ENCODE measurements around the gene SLC32A1.
A peak's percentile ranks its signal among the peaks of the same experiment; 100 is the strongest.

Gene SLC32A1

DNA sequence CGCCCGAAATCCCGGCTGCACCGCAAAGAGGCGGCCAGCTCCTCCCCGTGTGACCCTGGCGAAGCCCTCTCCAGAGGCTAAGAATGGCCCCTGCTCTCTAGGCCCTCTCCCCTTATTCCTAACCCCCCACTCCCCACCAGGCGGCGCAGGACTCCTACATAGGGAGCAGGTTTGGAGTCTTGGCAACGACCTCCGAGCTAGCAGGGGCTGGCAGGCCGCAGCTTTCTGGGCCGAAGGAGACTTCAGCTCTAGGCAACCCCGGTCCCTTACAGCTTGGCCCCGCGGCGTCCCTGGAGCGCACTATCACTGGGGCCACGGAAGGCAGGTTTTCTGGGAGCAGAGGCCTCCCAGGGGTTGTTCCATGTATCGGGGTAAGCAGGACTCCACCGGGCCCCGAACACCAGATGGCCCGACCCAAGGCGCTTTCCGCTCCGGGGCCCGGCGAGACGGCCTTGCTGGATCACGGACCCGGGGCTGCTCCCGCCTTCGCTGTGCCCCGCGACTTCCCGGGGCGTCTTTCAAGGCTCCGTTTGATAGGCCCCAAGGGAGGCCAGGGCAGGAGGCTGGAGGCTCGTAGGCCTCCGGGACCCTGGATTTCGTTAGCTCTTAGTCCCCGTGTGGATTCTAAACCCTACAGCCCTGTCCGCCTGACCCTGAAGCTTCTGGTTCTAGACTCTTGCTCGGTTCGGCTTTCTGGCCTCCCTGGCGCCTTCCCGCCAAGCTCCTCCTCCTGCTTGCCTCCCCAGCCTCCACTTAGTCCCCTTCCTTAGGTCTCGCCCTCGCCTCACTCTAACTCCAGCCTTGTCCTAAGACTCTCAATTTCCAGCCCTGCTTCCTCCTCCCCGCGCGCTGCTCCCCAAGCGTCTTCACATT lies 1.9 kb downstream of the SLC32A1 start:
- DNase-seq (ENCODE audit: low spot score): no peak

DNA sequence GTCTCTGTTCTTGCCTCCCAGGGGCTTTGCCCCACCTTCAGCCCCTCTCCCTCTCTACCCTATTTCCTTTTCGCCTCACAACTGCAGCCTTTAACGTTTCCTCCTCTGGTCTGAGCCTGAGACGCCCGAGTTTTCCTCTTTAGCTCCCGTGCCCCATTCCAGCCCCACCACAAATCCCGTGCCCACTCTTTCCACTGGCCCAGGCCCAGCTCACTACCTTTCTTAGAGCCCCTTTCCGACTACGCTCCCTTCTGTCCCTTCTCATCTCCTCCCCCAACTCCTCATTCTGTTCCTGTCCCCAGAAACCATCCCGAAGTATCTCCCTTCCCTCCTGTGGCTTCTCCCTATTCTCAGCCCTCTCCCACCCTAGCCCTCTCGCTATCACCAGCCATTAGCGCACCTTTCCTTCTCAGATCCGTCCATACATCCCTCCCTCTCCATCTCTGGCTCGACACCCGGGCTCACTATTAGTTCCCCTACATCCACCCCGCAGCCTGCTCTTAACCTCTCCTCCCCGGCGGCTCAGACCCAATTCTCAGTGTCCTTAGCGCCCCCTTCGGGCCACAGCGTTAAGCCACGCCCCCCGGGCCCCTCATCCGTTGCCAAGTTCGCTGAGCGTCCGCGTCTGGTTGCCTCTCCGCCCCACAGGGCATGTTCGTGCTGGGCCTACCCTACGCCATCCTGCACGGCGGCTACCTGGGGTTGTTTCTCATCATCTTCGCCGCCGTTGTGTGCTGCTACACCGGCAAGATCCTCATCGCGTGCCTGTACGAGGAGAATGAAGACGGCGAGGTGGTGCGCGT lies 2.7 kb downstream of the SLC32A1 start:
- no peak for DNase-seq (ENCODE audit: low spot score)

DNA sequence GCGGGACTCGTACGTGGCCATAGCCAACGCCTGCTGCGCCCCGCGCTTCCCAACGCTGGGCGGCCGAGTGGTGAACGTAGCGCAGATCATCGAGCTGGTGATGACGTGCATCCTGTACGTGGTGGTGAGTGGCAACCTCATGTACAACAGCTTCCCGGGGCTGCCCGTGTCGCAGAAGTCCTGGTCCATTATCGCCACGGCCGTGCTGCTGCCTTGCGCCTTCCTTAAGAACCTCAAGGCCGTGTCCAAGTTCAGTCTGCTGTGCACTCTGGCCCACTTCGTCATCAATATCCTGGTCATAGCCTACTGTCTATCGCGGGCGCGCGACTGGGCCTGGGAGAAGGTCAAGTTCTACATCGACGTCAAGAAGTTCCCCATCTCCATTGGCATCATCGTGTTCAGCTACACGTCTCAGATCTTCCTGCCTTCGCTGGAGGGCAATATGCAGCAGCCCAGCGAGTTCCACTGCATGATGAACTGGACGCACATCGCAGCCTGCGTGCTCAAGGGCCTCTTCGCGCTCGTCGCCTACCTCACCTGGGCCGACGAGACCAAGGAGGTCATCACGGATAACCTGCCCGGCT lies 3.4 kb downstream of the SLC32A1 start:
- no peak for DNase-seq (ENCODE audit: low spot score)

DNA sequence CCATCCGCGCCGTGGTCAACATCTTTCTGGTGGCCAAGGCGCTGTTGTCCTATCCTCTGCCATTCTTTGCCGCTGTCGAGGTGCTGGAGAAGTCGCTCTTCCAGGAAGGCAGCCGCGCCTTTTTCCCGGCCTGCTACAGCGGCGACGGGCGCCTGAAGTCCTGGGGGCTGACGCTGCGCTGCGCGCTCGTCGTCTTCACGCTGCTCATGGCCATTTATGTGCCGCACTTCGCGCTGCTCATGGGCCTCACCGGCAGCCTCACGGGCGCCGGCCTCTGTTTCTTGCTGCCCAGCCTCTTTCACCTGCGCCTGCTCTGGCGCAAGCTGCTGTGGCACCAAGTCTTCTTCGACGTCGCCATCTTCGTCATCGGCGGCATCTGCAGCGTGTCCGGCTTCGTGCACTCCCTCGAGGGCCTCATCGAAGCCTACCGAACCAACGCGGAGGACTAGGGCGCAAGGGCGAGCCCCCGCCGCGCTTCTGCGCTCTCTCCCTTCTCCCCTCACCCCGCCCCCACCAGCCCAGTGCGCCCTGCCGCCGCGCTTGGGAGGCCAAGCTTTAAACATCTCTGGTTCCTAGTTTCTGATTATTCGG lies 4.0 kb downstream of the SLC32A1 start:
- no peak for DNase-seq (ENCODE audit: low spot score)

DNA sequence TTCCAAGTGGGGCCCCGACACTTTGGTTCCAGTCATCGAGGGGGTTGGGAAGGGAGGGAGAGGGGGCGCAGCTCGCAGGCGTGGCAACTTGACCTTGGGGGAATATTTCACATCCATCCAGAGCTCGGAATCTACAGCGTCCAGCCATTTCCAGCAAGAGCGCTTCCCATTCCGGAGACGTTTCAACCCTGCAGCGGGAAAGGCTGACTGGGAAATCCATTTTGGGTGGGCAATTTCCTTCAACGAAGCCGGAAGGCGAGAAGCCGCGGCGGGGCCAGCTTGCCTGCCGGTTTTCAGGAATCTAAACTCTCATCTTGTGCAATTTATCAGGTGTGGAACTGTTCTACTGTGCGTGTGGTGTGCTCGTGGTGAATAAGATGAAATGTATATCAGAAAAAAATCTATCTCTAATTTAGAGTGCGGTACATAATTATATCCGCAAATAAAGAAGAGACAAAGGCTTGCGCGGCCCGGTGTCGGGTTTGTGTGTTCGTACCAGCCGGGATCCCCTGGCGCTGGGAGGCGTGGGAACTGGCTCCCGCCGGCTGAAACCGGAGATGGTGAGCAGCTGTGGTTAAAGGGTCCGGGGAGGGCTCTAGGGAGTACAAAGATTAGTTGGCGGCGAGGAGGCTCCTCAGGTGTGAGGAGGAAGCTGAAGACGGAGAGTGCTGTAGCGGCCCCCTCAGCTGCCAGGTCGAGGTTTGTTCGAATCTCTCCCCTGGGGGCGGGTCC lies 4.8 kb downstream of the SLC32A1 start:
- DNase-seq (ENCODE audit: low spot score): no peak

DNA sequence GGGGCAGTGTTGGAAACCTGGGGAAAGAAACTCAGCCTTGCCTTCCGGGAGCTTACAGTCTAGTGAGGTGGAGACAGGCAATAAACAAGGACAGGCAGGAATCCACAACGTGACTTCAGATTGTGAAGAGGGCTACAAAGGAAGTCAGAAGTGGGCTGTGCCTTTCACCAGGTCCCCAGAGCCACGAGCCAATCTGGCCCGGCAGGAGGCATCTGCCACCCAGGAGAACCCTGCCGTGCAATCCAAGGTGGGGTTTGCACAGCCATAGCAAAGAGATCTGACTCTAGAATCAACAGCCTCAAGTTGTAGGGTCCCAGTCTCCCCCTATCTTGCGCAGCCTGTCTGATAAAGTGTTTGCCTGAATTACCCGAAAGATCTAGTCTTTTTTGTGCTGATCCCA lies 5.5 kb downstream of the SLC32A1 start:
- DNase-seq (ENCODE audit: low spot score): no peak

DNA sequence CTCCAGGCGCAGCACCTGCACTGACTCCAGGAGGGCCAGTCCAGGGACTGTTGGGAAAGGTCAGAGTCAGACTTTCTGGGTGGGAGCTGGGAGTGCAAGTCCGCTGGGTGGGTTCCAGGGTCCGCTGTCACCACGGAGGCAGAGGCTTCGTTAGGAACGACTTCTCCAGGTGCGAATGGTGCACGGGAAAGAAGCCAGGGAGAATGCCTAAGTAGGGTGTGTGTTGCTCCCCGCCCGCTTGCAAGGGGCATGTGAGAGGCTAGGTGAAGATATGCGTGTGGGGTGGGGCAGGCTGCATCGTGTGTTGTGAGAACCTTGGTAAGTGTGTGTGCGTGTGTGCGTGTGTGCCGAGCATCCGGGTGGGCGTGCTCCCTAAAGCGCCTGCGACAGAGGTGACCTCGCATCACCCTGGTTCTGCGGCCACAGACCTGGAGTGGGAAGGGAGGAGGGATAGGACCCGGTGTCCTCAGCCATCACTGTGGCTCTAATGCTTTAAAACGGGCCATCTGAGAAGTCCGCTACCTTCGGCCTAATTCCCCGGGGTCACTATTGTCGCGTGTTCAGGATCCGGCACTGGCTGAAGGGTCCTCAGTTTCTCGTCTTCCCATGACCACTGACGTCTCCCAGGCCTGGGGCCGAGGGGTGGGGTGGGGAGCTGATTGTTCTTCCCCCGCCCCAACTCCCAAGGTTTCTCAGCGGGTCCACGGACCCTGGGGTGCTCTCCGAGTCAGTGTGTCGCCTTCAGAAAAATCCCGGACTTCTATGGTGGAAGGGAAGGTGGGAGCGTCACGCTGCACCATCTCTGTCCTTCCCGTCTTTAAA lies 6.1 kb downstream of the SLC32A1 start:
- no peak for DNase-seq (ENCODE audit: low spot score)

DNA sequence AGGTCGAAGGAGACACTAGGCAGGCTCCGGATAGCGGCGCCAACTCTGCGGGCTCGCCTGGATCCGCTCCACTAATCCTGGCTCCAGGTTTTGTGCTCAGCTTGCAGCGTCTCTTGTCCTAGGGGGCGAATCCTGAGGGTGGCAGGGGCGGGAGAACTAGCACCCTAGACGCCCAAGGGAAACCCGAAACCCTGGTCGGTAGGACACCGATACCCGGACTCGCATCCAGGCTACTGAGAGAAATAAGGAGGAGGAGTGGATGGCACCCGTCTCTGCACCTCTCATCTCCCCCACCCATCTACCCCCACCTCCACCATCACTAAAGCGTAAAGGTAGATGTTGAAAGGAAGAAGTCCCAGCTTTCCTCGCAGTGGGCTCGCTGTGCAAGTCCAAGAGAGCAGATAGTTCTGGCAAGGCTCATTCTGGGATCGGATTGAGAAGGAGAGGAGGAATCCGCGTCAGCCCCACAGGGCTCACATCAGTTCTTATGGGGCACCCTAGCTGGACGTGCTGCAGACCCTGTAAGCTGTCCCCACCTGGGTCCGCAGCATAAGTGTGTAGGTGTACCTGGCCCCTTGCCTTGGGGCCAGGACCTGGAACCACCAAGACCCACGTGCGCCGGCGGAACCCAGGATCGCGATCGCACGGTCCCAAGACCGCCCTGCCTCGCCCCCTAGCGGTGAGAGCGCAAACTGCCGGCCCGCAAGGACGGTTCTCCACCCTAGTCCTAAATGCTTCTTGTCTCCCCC lies 6.9 kb downstream of the SLC32A1 start:
- DNase-seq (ENCODE audit: low spot score): peak; percentile 86

DNA sequence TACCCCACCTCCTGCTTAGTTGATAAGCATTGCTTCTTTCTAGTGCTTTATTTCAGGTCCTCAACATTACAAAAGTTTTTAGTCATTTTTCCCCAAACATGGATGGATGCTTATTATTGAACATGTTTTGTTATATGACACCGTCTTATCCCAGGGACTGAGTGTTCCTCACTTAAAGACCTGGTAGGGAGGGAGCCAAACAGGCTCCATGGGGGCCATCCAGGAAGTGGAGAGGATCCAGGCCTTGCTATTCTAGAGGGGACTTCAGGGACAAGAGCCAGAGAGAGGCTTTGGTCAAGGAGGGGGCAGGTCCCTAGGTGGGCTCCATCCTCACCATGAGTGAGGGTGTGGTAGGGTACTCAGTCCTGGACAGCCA lies 7.4 kb downstream of the SLC32A1 start:
- no peak for DNase-seq (ENCODE audit: low spot score)

DNA sequence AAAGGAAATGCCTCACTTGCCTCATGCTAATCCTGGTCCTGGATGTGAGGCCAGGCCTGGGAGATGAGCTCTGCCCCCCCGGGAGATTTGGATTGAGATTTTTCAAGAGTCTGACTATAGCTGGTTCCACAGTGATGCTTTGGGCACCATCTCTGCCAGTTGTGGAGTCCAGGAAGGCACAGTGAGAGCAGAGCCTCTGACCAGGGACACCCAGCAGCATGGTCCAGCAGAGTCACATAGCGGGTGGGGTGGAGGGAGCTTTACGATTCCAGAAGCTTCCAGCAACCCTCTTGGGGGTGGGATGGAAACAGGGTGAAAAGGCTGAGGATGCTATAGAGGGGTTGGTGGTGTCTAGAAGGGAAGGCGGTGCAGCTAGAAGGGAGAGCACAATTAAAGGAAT lies 8.7 kb downstream of the SLC32A1 start:
- no peak for DNase-seq (ENCODE audit: low spot score)

DNA sequence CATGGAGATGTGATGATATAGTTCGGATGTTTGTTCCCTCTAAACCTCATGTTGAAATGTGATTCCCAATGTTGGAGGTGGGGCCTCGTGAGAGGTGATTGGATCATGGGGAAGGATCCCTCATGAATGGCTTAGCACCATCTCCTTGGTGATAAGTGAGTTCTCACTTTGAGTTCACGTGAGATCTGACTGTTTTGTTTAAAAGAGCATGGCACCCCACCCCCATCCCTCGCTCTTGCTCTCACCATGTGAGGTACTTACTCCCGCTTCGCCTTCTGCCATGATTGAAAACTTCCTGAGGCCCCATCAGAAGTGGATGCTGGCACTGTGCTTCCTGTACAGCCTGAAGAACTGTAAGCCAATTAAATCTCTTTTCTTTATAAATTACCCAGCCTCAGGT lies 10.9 kb downstream of the SLC32A1 start:
- DNase-seq (ENCODE audit: low spot score): no peak

DNA sequence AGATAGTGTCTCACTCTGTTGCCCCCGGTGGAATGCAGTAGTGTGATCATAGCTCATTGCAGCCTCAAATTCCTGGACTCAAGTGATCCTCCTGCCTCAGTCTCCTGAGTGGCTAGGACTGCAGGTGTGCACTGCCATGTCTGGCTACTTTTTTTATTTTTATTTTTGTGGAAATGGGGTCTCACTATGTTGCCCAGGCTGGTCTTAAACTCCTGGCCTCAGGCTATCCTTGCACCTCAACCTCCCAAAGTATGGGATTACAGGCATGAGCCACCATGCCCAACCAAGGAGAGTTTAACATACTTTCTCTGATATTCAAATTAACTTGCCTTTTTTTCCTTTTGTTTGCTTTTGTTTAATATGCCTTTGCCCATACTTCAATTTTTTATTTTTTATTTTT lies 13.6 kb downstream of the SLC32A1 start:
- DNase-seq (ENCODE audit: low spot score): no peak

DNA sequence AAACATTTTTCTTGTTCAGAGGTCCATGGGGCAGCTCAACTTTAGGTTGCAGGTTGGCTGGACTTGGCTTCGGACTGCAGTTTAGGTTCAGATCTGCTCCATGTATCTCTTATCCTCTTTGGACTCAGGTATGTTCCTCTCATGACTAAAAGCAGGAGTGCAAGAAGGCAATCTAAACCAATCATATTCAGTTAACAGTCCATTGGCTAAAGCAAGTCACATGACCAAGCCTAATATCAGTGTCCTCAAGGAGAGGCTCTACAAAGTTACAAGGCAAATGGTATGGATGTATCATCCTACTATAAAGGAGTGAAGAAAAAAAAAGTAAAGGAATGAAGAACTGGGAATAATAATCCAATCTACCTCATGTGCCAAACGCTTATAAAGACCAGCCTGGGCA lies 21.5 kb downstream of the SLC32A1 start:
- DNase-seq (ENCODE audit: low spot score): no peak

DNA sequence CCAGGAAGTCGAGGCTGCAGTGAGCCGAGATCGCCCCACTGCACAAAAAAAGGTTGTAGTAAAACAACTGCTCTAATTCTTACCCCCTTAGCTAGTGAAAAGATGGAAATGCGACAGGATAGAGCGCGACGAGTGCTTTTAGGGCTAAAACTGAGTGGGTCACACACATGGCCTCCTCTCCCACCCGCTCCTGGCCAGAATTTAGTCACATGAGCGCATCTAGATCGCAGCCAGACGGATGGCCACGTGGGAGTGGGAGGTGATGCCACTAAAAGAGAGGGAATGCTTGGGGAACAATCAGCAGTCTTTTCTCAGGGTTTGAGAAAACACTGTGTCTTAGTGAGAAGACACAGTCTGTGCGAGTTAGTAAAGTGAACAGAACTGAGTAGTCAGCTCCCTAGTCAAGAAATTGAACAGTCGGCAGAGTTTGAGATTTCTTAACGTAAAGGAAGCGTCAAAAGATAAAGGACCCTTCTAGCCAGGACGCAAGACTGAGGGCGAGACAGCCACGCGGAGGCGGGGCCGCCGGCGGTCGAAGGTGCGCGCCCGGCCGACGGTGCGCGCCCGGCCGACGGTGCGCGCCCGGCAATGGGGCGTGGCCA lies 23.3 kb downstream of the SLC32A1 start:
- DNase-seq (ENCODE audit: low spot score): no peak

DNA sequence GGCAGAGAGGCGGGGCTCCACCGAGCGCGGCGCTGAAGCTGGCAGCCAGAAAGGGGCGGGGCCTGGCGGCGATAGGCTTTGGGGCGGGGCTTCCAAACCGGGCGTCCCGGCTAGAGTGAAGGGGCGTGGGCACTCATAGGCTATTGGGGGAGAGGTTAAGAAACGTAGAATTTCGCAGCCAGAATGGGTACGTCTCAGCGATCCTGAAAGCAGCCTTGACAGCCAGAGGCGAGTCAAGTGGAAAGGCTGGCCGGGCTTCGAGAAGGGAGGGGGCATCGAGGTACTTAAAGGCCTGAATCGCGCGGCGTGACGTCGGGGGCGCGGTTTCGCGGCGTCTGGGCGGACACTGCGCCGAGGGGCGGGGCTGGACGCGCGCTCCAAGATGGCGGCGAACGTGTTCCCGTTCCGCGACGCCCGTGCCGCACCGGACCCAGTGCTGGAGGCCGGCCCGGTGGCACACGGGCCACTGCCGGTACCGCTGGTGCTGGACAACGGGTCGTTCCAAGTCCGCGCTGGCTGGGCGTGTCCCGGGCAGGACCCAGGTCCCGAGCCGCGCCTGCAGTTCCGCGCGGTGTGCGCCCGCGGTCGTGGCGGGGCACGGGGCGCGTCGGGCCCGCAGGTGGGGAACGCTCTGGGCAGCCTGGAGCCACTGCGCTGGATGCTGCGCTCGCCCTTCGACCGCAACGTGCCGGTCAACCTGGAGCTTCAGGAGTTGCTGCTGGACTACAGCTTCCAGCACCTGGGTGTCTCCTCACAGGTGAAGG lies 24.0 kb downstream of the SLC32A1 start, which contains the start of gene ACTR5:
Gene ACTR5 (plus strand): TSS at position 364 of the 764 bp plus-strand sequence. CDS start 19 bp downstream, at position 383.
- peak; percentile 91 for DNase-seq (ENCODE audit: low spot score)

DNA sequence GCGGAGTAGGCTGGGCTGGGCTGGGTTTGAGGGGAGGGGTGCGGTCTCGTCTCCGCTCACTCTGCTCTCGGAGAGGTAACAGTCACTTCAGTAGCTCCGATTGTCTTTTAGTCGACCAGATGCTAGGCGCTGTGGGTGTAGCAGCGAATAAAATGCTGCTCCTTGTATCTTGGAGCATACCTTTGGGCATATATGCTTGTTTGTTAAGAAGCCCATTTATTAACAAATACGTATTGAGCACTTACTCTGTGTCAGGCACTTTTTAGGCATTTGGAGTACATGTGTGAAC lies 24.5 kb downstream of the SLC32A1 start:
- peak; percentile 28 for DNase-seq (ENCODE audit: low spot score)

DNA sequence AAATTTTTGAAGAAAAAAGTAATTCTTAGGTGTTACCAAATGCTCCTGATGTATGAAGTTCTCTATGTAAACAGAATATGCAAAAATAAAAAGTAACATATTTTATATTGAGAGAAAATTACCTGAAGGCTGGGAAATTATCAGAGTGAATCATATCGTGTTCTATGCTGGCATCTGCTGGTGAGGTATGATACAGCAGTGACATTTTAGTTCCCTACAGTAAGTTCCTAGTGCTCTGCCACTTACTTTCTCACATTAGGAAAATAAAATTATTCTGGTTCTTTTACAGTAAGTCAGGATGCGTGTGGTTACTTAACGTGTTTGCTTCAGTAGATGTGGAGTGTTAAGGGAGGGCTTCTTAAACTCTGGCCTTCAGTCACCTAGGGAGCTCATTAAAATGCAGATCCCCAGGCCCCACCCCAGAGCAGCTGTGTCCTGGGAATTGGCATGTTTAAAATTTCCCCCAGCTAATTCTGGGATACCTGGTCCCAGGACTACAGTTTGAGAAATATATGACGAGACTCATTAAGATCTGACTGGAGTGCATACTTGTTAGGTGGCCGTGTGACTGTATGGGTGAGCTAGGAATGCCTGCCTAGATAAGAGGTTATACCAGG lies 27.2 kb downstream of the SLC32A1 start:
- DNase-seq (ENCODE audit: low spot score): peak; percentile 72

DNA sequence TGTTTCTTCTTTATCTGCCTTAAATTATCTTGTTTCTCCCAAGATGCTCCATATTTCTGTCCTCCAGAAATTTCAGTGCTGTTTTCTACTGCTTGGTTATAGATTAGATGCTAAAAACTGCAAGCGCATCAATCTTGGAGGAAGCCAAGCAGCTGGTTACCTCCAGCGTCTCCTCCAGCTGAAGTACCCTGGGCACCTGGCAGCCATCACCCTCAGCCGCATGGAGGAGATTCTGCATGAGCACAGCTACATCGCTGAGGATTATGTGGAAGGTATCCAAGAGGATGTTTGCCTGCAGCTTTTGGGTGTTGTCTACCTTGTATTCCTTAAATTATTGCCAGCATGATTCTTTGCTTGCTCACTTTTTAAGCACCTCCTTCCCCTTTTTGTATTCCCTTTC lies 27.7 kb downstream of the SLC32A1 start:
- no peak for DNase-seq (ENCODE audit: low spot score)

DNA sequence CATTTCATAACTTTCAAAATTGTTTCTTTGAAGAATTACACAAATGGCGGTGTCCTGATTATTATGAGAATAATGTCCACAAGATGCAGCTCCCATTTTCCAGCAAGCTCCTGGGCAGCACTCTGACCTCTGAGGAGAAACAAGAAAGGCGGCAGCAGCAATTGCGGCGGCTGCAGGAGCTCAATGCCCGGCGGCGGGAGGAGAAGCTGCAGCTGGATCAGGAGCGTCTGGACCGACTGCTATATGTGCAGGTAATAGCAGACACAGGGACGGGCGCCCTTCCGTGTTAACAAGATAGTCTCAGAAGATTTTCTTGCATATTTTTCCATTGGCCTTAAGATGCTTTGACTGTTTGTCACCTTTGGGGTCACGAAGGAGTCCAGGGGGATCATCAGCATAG lies 30.6 kb downstream of the SLC32A1 start:
- DNase-seq (ENCODE audit: low spot score): no peak

Measured in RKO (cell line).